ENCODE measurements around the gene PAM16.

Gene PAM16

GRCh38 chr16:4372001-4372577, 21.0 kb upstream of the PAM16 start:
- no peak for TF ChIP-seq CTCF (IDR thresholded peaks at IDR 0.05; ENCODE audit: low read depth, low read length)
- H3K4me3 ChIP-seq (ENCODE audit: low read depth, low read length), result peak overlapping the region; percentile 97

GRCh38 chr16:4371357-4372000, 20.4 kb upstream of the PAM16 start, which contains the start of gene VASN:
TSS of gene VASN (plus strand) at chr16:4371848. CDS start at chr16:4380878, 9,030 bp downstream.
- TF ChIP-seq CTCF (IDR thresholded peaks at IDR 0.05; ENCODE audit: low read depth, low read length), result no peak
- peak within 1 kb of the TSS; percentile 97 for H3K4me3 ChIP-seq (ENCODE audit: low read depth, low read length)

- TF ChIP-seq CTCF (IDR thresholded peaks at IDR 0.05; ENCODE audit: low read depth, low read length), result no peak
- peak overlapping the region; percentile 97 for H3K4me3 ChIP-seq (ENCODE audit: low read depth, low read length)
Measured at GRCh38 chr16:4370570-4371356, 19.6 kb upstream of the PAM16 start.

- TF ChIP-seq CTCF (IDR thresholded peaks at IDR 0.05; ENCODE audit: low read depth, low read length), result no peak
- H3K4me3 ChIP-seq (ENCODE audit: low read depth, low read length), result no peak overlapping the region
Measured at GRCh38 chr16:4370151-4370550, 19.0 kb upstream of the PAM16 start.

- H3K4me3 ChIP-seq (ENCODE audit: low read depth, low read length), result no peak overlapping the region
- no peak for TF ChIP-seq CTCF (IDR thresholded peaks at IDR 0.05; ENCODE audit: low read depth, low read length)
Measured at GRCh38 chr16:4369007-4369733, 18.0 kb upstream of the PAM16 start.

GRCh38 chr16:4367393-4367856, 16.3 kb upstream of the PAM16 start:
- TF ChIP-seq CTCF (IDR thresholded peaks at IDR 0.05; ENCODE audit: low read depth, low read length), result no peak
- no peak overlapping the region for H3K4me3 ChIP-seq (ENCODE audit: low read depth, low read length)
